T-helper 1 cell treated with Interleukin-12 subunit alpha and Interleukin-12 subunit beta and Interleukin-4 antibody, amounts not matched to agents 30 μg/mL and 1 μg/mL, for 36 hours (primary cell): ENCODE results near the gene OXSR1.
"Not testable (repeated sequence)": the region's sequence is repeated elsewhere in the genome, so short reads cannot be mapped to it uniquely, and the experiment has no call there.

Experiments used
- H3K27ac Mint-ChIP-seq: one replicate; pipeline ENCODE4 v1.8.0; 2021; ENCODE audit warnings: mild to moderate bottlenecking, mixed read lengths
- H3K27me3 Mint-ChIP-seq: one replicate; pipeline ENCODE4 v1.8.0; 2021; ENCODE audit warnings: low read depth, mixed read lengths
- H3K36me3 Mint-ChIP-seq: one replicate; pipeline ENCODE4 v1.8.0; 2021; ENCODE audit warnings: low read depth, mixed read lengths
- H3K4me1 Mint-ChIP-seq: one replicate; pipeline ENCODE4 v1.8.0; 2021; ENCODE audit warnings: low read depth, mixed read lengths
- H3K4me3 Mint-ChIP-seq: one replicate; pipeline ENCODE4 v1.8.0; 2021; ENCODE audit warnings: mild to moderate bottlenecking, moderate library complexity, mixed read lengths
- H3K9me3 Mint-ChIP-seq: one replicate; pipeline ENCODE4 v1.8.0; 2021; ENCODE audit warnings: mixed read lengths

The OXSR1 gene

GRCh38 chr3:38284756-38285150, 119.4 kb downstream of the OXSR1 start:
- Mint-ChIP-seq H3K27ac (no peak overlapping the region), H3K27me3 (peaks cover 5% of the 10 kb centered on the region), H3K4me1 (no peaks in the 10 kb centered on the region), H3K9me3 (no peaks in the 10 kb centered on the region), H3K36me3 (no peaks in the 10 kb centered on the region), H3K4me3 (no peak overlapping the region)

DNA sequence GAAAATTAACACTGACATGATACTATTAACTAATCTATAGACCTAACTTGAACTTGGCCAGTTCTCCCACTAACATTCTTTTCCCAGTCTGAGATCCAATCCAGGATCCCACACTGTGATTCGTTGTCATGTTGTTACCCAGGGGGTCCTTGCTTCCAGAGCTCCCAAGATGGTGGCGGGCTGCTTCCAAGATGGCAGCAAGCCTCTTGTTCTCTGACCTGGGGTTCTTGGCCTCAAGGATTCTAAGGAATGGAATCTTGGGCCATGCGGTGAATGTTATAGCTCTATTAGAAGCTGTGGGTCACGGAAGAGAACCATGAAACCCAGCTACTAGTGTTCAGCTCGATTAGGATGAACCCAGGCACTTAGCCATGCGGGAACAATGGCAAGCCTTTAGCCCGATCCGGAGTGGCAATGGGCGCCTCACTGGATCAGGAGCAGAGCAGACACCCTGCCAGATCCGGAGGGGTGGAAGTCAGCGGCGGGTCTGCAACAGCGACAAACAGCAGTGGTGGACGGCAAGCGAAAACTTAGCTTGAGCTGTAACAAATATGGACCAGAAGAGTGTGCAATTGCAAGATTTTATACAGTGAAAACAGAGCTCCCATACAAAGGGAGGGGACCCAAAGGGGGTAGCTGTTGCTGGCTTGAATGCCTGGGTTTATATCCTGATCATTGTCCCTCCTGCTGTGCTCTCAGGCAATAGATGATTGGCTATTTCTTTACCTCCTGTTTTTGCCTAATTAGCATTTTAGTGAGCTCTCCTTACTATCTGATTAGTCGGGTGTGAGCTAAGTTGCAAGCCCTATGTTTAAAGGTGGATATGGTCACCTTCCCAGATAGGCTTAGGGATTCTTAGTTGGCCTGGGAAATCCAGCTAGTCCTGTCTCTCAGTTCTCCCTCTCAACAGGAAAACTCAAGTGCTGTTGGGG, 124.2 kb downstream of the OXSR1 start:
- not testable (repeated sequence) for H3K27ac Mint-ChIP-seq, H3K36me3 Mint-ChIP-seq, H3K4me3 Mint-ChIP-seq, H3K9me3 Mint-ChIP-seq, H3K27me3 Mint-ChIP-seq, H3K4me1 Mint-ChIP-seq

- H3K36me3 Mint-ChIP-seq, H3K4me3 Mint-ChIP-seq, H3K27ac Mint-ChIP-seq, H3K4me1 Mint-ChIP-seq, H3K27me3 Mint-ChIP-seq, H3K9me3 Mint-ChIP-seq: not testable (repeated sequence)
Observed at GRCh38 chr3:38297053-38297452, 131.7 kb downstream of the OXSR1 start.

- Mint-ChIP-seq H3K9me3 (no peaks in the 10 kb centered on the region), H3K4me1 (no peaks in the 10 kb centered on the region), H3K27ac (no peak overlapping the region), H3K36me3 (no peaks in the 10 kb centered on the region), H3K4me3 (no peak overlapping the region), H3K27me3 (peaks cover 6% of the 10 kb centered on the region)
Observed at GRCh38 chr3:38297537-38297936, 132.2 kb downstream of the OXSR1 start.

GRCh38 chr3:38297947-38298711, 132.8 kb downstream of the OXSR1 start:
- H3K27me3 Mint-ChIP-seq = peaks cover 8% of the 10 kb centered on the region
- no peak overlapping the region for H3K4me3 Mint-ChIP-seq
- H3K4me1 Mint-ChIP-seq = no peaks in the 10 kb centered on the region
- no peaks in the 10 kb centered on the region for H3K9me3 Mint-ChIP-seq
- no peaks in the 10 kb centered on the region for H3K36me3 Mint-ChIP-seq
- H3K27ac Mint-ChIP-seq = no peak overlapping the region
